ENCODE results near the gene MYO19.

MYO19 gene

DNA sequence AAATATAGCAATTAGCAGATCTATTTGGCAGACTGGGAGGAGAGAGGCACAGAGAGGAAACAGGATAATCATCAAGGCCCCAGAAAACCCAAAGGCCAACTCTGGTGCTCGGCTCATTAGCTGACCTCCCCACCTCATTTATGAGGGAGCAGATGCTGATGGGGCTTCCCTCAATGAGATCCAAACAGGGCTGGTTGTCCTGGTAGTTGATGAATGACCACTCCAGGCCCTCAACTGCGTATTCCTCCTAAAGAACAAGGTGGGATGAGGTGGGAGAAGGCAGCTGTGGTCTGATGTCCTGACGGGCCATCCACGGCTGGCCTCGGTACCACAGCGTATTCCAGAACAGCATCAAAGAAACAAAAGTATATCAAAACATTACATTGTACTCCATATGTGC, 27.4 kb downstream of the MYO19 start:
- no peak for TF ChIP-seq CTCF (IDR thresholded peaks at IDR 0.05; ENCODE audit: low read depth, low read length, missing control alignments)
- DNase-seq (ENCODE audit: low read depth): no peak
- no peak overlapping the region for H3K4me3 ChIP-seq (ENCODE audit: low read depth, low read length)

DNA sequence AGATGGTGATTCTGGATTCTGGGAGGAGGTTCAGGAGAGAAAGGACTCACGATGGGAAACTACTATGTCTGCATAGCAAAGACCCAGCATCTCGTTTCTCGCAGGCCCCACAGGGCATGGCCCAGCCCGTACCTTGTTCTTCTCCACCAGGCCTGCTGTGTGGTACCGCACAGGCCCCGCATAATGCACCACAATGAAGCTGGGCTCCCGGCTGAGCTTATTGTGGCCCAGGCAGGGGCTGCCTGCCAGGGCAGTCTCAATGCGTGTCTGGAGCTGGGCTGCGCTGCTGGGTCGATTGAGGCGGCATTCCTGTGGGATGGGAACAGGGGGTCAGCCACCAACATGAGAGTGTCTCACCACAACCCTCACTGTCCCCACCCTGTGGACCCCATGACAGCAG, 27.8 kb downstream of the MYO19 start:
- no peak for DNase-seq (ENCODE audit: low read depth)
- H3K4me3 ChIP-seq (ENCODE audit: low read depth, low read length): no peak overlapping the region
- TF ChIP-seq CTCF (IDR thresholded peaks at IDR 0.05; ENCODE audit: low read depth, low read length, missing control alignments): no peak

DNA sequence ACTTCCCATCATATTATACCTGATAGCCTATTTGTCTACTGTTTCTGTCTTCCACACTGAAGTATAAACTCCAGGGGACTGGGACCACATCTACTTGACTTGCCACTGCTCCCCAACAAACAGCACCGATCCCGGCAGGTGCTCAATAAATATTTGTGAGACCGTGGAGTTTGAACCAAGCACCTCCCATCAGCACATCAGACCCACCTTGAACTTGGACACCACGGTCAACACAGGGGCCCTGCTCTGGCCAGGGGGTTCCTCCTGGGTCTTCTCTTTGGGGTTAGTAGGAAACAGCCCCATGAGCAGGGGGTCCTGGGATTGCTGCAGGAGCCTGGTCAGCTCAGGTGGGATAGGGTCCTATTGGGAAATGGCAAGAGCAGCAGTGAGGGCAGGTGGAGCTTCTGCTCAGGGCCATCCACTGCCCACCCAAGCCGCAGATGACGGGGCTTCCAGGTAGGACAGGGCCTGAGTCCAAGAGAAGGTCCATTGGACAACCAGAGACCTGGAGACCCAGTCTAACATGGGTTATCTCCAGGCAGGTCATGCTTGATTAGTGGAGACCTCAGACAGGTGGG, 28.3 kb downstream of the MYO19 start:
- no peak for TF ChIP-seq CTCF (IDR thresholded peaks at IDR 0.05; ENCODE audit: low read depth, low read length, missing control alignments)
- H3K4me3 ChIP-seq (ENCODE audit: low read depth, low read length): no peak overlapping the region
- no peak for DNase-seq (ENCODE audit: low read depth)

DNA sequence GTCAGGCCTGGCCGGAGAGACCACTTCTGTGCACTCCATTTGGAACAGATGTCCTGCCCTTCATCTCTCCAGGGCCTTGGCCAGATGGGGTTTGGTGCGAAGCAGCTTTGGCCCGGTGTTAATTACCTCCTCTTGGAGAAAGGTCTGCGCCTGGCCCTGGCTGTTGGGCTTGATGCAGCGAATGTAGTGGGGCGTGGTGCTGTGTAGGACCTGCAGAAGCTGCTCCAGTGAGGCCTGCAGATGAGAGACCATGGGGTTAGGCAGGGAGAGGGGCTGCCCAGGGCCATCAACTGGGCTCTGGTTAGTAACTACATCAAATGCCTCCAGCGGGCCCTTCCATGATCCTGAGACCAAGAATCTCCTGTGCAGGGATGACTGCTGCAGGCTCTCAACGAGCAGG, 29.5 kb downstream of the MYO19 start:
- no peak overlapping the region for H3K4me3 ChIP-seq (ENCODE audit: low read depth, low read length)
- TF ChIP-seq CTCF (IDR thresholded peaks at IDR 0.05; ENCODE audit: low read depth, low read length, missing control alignments): no peak
- DNase-seq (ENCODE audit: low read depth): no peak

GRCh38 chr17:36504156-36504545, 30.5 kb downstream of the MYO19 start:
- TF ChIP-seq CTCF (IDR thresholded peaks at IDR 0.05; ENCODE audit: low read depth, low read length, missing control alignments): no peak
- H3K4me3 ChIP-seq (ENCODE audit: low read depth, low read length): no peak overlapping the region
- no peak for DNase-seq (ENCODE audit: low read depth)

DNA sequence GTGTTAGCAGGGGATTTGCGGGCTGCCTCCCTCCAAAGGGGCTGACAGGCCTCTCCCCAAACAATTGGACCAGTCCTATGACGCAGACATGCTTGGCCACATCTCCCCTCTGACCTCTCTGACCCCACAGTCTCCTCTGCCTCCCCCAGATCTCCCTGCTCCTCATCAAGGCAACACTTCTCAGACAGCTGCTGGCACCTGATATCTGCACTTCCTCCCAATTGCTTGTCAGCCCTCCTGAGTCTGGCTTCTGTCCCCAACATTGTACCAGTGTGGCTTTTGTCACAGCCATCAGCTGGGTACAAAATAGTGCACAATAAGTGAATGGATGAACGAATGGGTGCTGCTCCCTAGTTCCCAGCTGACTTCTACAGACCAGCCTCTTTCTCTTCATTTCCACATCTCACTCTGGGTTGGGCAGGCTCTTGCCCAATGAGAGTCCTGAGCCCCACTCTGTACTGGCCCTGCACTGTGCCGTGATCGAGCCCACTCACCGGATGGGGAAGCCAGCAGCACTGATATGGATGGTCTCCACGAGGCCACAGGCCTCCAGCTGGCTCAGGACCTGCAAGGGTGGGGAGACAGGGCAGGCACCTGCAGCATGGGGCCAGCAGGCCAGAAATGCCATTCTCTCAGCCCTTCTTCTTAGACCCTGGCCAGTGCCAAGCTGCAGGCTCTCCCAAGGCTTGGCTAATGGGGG, 31.1 kb downstream of the MYO19 start:
- TF ChIP-seq CTCF (IDR thresholded peaks at IDR 0.05; ENCODE audit: low read depth, low read length, missing control alignments): no peak
- no peak for DNase-seq (ENCODE audit: low read depth)
- H3K4me3 ChIP-seq (ENCODE audit: low read depth, low read length): no peak overlapping the region

DNA sequence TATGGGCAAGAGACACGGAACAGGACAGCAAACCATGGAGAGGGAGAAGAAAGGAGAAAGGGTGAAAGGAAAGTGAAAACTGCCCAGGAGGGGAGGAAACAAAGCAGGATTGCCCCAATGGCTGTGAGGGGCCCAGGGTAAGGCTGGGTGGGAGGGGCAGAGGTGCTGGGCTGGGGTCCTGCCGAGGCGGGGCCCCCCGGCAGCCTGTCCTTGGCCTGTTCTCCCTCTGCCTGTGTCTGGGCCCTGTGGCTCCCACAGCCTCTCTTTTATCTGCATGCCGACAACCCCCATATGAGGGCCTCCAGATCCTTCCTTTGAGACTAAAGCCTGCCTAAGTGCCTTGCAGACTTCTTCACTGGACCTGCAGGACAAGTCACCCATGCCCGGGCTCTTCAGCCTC, 32.7 kb downstream of the MYO19 start:
- no peak for TF ChIP-seq CTCF (IDR thresholded peaks at IDR 0.05; ENCODE audit: low read depth, low read length, missing control alignments)
- DNase-seq (ENCODE audit: low read depth): no peak
- H3K4me3 ChIP-seq (ENCODE audit: low read depth, low read length): no peak overlapping the region
